Medulla oblongata (tissue), 1 donor: ENCODE data around the gene SLC7A8.
"Not testable (repeated sequence)": the region's sequence is repeated elsewhere in the genome, so short reads cannot be mapped to it uniquely, and the experiment has no call there.

ENCODE experiments used
- DNase-seq: peaks from one replicate; pipeline ENCODE4 v3.0.0-alpha.2; 2015; ENCODE audit errors: extremely low spot score

The SLC7A8 gene

GRCh38 chr14:23114120-23114458 is 69.4 kb downstream of the SLC7A8 start:
- DNase-seq = no peak

- DNase-seq = no peak
Observed at GRCh38 chr14:23113431-23114119, 69.9 kb downstream of the SLC7A8 start.

DNA sequence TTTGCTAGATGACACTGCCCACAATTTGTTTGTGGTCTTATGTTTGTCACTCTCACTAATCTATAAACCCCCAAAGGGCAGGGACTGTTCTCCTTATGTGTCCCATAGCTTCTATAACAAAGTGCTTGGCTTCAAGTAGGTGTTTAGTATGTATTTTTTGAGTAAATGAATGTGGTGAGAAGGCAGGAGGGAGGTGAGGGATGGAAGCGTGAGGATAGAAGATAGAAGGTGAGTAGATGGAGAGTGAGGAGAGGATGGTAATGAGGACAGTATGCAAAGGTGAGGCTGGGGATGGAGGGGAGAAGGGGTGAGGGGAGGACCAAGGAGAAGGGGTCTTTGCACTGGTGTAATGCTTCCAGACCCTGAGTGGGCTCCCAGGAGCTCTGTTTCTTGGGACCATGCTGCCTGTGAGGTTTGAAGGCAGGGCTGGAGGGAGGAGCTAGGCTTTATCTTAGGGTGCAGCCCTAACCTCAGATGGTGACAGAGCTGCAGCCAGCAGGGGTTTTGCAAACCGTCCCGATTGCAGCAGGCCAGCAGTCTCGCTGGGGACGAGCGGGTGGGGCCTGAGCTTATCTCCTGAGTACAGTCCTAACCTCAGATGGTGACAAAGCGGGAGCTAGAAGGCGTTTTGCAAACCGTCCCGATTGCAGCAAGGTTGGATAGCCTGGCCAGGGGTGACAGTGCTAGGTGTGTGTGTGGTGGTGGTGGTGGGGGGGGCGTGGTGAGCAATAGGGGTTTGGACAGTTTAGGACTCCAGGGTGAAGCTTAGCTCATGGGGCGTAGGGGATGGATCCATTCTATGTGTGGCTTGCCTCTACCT is 70.9 kb downstream of the SLC7A8 start:
- DNase-seq = no peak

- DNase-seq = no peak
Observed at GRCh38 chr14:23110579-23111365, 72.7 kb downstream of the SLC7A8 start.

GRCh38 chr14:23109769-23110168 is 73.7 kb downstream of the SLC7A8 start:
- DNase-seq = no peak

- not testable (repeated sequence) for DNase-seq
Observed at GRCh38 chr14:23108169-23108568, 75.3 kb downstream of the SLC7A8 start.

GRCh38 chr14:23107620-23108019 is 75.8 kb downstream of the SLC7A8 start:
- not testable (repeated sequence) for DNase-seq

DNA sequence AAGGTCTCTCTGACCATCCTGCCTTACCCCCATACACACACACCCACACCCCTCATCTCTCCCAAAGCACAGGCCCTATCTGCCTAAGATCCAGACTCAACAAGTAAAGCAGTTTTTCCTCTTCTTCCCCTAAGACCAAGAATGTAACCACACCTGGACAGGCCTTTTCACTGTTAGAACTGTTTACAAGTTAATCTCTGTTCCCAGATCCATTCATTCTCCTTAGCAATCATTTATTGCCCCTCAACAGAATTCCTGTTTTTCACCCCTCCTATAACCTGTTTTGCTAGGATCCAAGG is 76.8 kb downstream of the SLC7A8 start:
- no peak for DNase-seq

GRCh38 chr14:23105348-23105824 is 78.1 kb downstream of the SLC7A8 start:
- DNase-seq = no peak

GRCh38 chr14:23104591-23105347 is 78.7 kb downstream of the SLC7A8 start, which contains the start of gene CIROP:
TSS of gene CIROP (minus strand) at chr14:23104989. CDS start at chr14:23104920, 69 bp downstream.
- DNase-seq = no peak

GRCh38 chr14:23104070-23104590 is 79.3 kb downstream of the SLC7A8 start:
- no peak for DNase-seq

DNA sequence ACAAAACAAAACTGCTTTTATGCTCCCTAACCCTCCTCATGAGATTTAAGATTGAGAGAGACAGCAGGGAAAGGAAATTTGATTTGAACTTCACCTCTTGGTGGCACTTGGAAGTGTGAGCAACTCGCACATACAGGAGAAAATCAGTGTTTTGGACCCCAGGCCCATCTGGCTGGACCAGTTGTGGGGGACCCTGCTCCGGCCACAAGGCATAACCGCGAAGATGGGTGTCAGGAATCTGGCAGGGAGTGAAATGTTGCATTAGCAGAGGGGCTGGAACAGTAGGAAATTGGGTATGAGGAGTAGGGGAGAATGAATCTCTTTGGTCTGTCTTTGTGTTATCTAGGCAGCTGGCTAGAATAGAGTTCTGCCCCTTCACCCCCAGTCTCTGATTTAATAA is 79.9 kb downstream of the SLC7A8 start:
- DNase-seq = no peak

DNA sequence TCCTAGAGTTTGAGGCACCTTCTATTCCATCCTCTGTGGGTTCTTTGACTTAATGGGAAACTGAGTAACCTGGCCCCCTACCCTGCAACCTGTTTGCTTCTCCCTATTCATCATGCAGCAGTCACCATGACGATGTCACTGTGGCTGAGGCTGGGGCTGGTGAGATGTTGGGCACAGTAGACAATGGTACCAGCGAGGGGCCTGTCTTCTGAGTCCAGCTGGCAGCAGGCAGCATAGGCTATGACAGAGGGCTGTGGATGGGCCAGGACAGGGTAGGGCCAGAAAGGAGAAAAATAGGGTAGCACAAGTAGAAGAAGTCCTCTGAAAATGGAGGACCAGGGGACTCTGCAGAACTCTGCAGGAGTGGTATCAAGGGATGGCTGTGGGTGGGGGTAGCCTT is 80.7 kb downstream of the SLC7A8 start:
- DNase-seq = peak; percentile 35

DNA sequence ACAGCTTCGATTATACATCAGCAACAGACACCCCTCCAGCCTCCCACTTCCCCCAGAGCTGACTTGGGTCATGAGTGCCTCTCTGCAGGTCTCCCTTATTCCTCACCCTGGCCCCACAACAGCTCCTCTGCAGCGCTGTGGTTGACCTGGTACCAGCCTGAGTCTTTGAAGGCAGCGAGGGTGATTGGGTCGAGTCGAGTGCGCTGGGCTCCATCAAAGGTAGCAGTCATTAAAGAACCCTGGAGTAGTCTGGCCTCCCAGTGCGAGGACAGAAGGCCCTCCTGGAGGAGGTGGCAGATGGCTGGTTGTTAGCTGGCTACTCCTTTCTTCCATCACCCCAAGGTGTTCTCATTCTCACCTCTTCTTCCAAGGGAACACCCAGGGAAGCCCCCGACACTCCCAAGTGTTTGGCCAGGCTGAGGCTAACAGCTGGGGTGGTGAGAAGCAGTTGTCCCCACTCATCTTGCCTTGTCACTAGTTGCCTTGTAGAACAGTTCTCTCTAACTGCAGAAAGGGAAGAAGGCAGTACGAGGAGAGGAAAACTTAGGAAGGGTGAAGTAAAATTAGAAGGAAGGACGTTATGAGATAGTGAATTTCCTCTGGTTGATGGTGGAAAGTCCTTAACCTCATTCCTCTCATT is 81.4 kb downstream of the SLC7A8 start:
- no peak for DNase-seq

GRCh38 chr14:23101213-23101970 is 82.1 kb downstream of the SLC7A8 start:
- no peak for DNase-seq

GRCh38 chr14:23099212-23099861 is 84.1 kb downstream of the SLC7A8 start:
- DNase-seq = no peak

DNA sequence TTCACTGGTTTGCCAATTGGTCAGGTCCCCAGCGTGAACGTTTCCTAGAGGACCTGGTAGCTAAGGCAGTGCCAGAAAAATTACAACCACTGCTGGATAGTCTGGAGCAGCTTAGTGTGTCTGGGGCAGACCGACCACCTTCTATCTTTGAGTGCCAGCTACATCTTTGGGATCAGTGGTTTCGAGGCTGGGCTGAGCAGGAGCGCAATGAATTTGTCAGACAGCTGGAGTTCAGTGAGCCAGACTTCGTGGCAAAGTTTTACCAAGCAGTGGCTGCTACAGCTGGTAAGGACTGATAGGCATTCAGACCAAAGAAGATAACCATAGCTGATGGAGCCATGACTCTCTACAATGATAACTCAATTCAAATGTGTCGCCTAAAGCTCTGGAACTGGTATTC is 85.7 kb downstream of the SLC7A8 start:
- DNase-seq = no peak

- DNase-seq = peak; percentile 100
Observed at GRCh38 chr14:23095196-23096108, 88.0 kb downstream of the SLC7A8 start, which contains the start of gene C14orf119. TSS of gene C14orf119 (plus strand) at chr14:23095505. CDS start at chr14:23097659, 2,154 bp downstream.
